Nephron (organoid): Measurements from ENCODE around the gene UNC13C.

Source experiments
- H3K27ac Mint-ChIP-seq, 3 experiments: 2 replicates each; pipeline ENCODE4 v1.8.0; 2020; ENCODE audit warnings: mixed read lengths in 3 of 3, mild to moderate bottlenecking in 2 of 3, moderate library complexity in 1 of 3
- H3K27me3 Mint-ChIP-seq: 2 replicates; pipeline ENCODE4 v1.8.0; 2021; ENCODE audit warnings: low read depth, mild to moderate bottlenecking, moderate library complexity, mixed read lengths
- H3K36me3 Mint-ChIP-seq: 2 replicates; pipeline ENCODE4 v1.8.0; 2020; ENCODE audit warnings: low read depth, mixed read lengths
- H3K4me1 Mint-ChIP-seq: 2 replicates; pipeline ENCODE4 v1.8.0; 2020; ENCODE audit warnings: mixed read lengths
- H3K4me3 Mint-ChIP-seq, 3 experiments: 2 replicates each; pipeline ENCODE4 v1.8.0; 2020; ENCODE audit warnings: mild to moderate bottlenecking in 3 of 3, mixed read lengths in 3 of 3, moderate library complexity in 2 of 3
- H3K9me3 Mint-ChIP-seq: 2 replicates; pipeline ENCODE4 v1.8.0; 2020; ENCODE audit warnings: mixed read lengths
- TF ChIP-seq, protein P1 (sequence below), 3 experiments: fragments of 200-600 bp; sonication (generic); IDR thresholded peaks; one replicate each; pipeline ENCODE4 v1.5.0; 2021; ENCODE audit warnings: antibody characterized with exemption in 3 of 3; ENCODE audit not compliant: unreplicated experiment in 3 of 3

The UNC13C gene

DNA sequence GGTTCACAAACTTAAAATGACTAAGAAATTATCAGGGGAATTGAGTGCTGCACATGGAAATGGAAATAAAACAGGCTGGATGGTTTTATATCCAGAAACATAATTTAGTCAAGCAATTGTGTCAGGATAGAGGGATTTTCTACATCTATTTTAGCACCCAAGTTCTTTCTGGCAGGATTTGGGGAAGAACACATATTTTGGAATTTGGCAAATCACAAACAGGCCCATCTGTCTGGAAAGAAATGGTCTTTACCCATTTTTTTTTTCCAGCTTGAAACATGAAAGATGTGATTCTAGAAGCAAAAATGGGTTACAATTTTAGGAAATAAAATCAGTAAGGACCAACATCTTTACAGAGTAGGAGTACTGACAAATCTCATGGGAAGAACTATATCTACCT lies 14.4 kb upstream of the UNC13C start:
- no peak overlapping the region for H3K27ac Mint-ChIP-seq
- peaks cover 8% of the 10 kb centered on the region for H3K27me3 Mint-ChIP-seq
- peaks cover 6% of the 10 kb centered on the region for H3K4me1 Mint-ChIP-seq
- TF ChIP-seq, protein P1, sequence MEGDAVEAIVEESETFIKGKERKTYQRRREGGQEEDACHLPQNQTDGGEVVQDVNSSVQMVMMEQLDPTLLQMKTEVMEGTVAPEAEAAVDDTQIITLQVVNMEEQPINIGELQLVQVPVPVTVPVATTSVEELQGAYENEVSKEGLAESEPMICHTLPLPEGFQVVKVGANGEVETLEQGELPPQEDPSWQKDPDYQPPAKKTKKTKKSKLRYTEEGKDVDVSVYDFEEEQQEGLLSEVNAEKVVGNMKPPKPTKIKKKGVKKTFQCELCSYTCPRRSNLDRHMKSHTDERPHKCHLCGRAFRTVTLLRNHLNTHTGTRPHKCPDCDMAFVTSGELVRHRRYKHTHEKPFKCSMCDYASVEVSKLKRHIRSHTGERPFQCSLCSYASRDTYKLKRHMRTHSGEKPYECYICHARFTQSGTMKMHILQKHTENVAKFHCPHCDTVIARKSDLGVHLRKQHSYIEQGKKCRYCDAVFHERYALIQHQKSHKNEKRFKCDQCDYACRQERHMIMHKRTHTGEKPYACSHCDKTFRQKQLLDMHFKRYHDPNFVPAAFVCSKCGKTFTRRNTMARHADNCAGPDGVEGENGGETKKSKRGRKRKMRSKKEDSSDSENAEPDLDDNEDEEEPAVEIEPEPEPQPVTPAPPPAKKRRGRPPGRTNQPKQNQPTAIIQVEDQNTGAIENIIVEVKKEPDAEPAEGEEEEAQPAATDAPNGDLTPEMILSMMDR (IDR thresholded peaks at IDR 0.05; ENCODE audit: unreplicated experiment in 3 of 3) = no peak
- no peaks in the 10 kb centered on the region for H3K9me3 Mint-ChIP-seq
- no peak overlapping the region for H3K4me3 Mint-ChIP-seq
- no peaks in the 10 kb centered on the region for H3K36me3 Mint-ChIP-seq

DNA sequence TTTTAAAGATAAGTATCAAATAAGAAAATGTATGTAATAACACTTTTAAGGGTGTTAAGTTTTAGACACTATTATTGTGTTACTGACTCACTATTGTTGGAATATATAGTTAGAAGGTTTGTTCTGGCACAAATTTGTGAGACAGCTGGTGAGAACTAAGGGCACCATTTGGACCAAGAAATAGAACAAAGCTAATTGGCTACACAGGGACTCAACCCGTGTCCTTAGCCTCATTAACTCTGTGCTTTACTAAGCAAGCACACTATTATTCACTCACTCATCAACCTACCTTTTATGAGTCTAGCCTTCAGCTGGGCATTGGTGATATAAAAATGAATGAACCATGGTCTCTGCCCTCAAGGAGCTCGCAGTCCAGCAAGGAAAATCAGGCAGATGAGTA lies 4.1 kb upstream of the UNC13C start:
- TF ChIP-seq, protein P1 (IDR thresholded peaks at IDR 0.05; ENCODE audit: unreplicated experiment in 3 of 3) = no peak
- H3K4me3 Mint-ChIP-seq = no peak overlapping the region
- H3K27me3 Mint-ChIP-seq = peaks cover 32% of the 10 kb centered on the region
- peaks cover 15% of the 10 kb centered on the region for H3K4me1 Mint-ChIP-seq
- H3K36me3 Mint-ChIP-seq = no peaks in the 10 kb centered on the region
- no peak overlapping the region for H3K27ac Mint-ChIP-seq
- H3K9me3 Mint-ChIP-seq = no peaks in the 10 kb centered on the region

DNA sequence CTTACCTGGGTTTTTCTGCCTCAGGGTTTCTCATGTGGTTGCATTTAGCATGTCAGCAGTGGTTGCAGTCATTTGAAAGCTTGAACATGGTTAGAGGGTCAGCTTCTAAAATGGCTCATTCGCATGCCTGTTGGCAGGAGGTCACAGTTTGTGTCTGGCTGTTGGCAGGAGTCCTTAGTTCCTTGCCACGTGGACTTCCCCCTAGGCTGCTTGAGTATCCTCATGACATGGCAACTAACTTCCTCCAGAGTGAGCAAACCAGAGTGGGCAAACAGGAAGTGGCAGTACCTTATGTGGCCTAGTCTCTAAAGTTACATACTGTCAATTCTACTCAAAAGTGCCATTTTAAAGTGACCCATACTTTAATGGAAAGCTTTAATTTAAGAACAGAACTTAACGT lies 3.4 kb upstream of the UNC13C start:
- peaks cover 19% of the 10 kb centered on the region for H3K4me1 Mint-ChIP-seq

DNA sequence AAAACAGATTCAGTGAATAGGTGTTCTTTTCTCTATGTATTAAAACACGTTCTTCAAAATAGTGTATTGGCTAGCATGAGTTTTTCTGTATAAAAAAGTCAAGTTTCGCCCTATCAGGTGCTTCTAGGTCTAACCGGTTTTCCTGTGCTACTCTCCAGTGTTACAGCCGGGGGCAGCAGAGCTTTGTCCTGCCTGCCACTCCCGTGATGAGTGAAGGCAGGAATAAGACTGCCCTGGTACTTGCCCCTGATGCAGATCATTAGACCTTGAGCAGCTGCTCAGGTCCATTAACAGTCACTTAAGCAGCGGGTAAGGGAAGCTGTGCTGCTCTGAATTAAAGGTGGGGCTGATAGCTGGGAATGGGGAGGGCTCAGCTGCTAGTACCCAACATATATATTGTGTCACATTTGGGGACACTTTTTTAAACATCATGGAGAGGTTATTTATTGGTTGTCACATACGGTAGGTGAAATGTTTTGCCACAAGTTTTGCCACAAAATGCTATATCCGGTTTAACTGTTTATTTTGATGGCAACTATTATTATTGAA lies 1.3 kb upstream of the UNC13C start:
- Mint-ChIP-seq H3K36me3 (no peaks in the 10 kb centered on the region), H3K4me3 (peak overlapping the region; percentile 60 to 66 (median 64)), H3K9me3 (no peaks in the 10 kb centered on the region), H3K4me1 (peaks cover 19% of the 10 kb centered on the region), H3K27me3 (peaks cover 42% of the 10 kb centered on the region), H3K27ac (peak overlapping the region; percentile 25 to 68 (median 46))
- TF ChIP-seq, protein P1 (IDR thresholded peaks at IDR 0.05; ENCODE audit: unreplicated experiment in 3 of 3) = peak; percentile 51 to 57 (median 56)

More for the DNA sequence above, 3.4 kb upstream of the UNC13C start:
- Mint-ChIP-seq H3K9me3 (no peaks in the 10 kb centered on the region), H3K4me3 (no peak overlapping the region), H3K27ac (no peak overlapping the region), H3K36me3 (no peaks in the 10 kb centered on the region), H3K27me3 (peaks cover 32% of the 10 kb centered on the region)
- TF ChIP-seq, protein P1 (IDR thresholded peaks at IDR 0.05; ENCODE audit: unreplicated experiment in 3 of 3) = no peak

DNA sequence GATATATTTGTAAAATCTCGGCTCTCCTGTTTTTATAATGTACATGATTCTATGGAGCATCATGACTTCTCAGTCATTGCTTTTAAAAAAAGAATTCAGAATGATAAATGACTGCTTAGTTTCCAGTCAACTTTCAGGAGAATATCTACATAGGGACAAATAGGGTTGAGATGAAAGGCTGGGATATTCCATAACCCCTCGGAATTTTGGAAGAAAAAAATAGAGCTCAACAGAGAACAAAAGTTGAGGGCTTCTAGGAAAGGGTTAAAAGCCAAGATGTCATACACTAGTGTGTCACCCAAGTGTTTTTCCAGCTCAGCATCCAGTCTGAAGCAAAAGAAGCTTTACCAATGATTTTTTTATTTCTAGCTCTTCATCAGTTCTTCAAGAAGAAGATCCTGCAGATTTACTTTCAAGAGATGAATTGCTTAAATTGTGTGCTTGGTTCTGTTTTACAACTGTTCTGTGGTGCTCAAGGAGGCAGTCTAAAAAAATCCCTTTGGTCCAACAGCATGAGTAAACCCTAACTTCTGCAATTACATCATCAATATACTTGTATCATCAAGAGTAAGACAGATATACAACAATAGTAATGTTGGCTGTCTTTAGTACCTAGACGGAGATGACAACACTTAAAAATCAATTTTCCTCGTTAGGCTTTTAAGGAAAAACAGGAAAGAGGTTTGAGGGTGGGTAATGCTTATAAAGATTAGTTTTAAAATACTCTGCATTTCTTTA lies 979 bp downstream of the UNC13C start:
- Mint-ChIP-seq H3K4me1 (peaks cover 26% of the 10 kb centered on the region), H3K27ac (peak overlapping the region; percentile 21 to 82 (median 45)), H3K27me3 (peaks cover 46% of the 10 kb centered on the region), H3K36me3 (no peaks in the 10 kb centered on the region), H3K4me3 (peak overlapping the region; percentile 84 to 92 (median 87)), H3K9me3 (no peaks in the 10 kb centered on the region)
- TF ChIP-seq, protein P1 (IDR thresholded peaks at IDR 0.05; ENCODE audit: unreplicated experiment in 3 of 3) = no peak
